Renal pelvis (tissue), 4 donors: ENCODE results near the gene MZT2B. TPM values are rescaled to one million over a fixed set of nuclear protein-coding genes. Genes with fewer than 3 reads are reported as not detected.
A peak's percentile ranks its signal among the peaks of the same experiment; 100 is the strongest.
"Not testable (repeated sequence)": the region's sequence is repeated elsewhere in the genome, so short reads cannot be mapped to it uniquely, and the experiment has no call there.

ENCODE experiments used
- DNase-seq: peaks from one replicate; pipeline ENCODE4 v3.0.0-alpha.2; 2013
- polyA plus RNA-seq, 3 donors: library from polyadenylated mRNA; unstranded; fragments of 120-200 nt; gene quantifications; one replicate each; pipeline ENCODE4 v1.2.1, GENCODE V29; 2013; ENCODE audit not compliant: insufficient read length in 3 of 3

MZT2B gene
- polyA plus RNA-seq, 3 donors = 123 to 200 (median 183) TPM

GRCh38 chr2:130160131-130160530, 21.9 kb upstream of the MZT2B start:
- no peak for DNase-seq

- DNase-seq = not testable (repeated sequence)
Observed at GRCh38 chr2:130160838-130161705, 21.0 kb upstream of the MZT2B start.

- DNase-seq = not testable (repeated sequence)
Observed at GRCh38 chr2:130162486-130162885, 19.6 kb upstream of the MZT2B start.

- no peak for DNase-seq
Observed at GRCh38 chr2:130162968-130163367, 19.1 kb upstream of the MZT2B start.

- no peak for DNase-seq
Observed at GRCh38 chr2:130165293-130166016, 16.6 kb upstream of the MZT2B start.

GRCh38 chr2:130166611-130167010, 15.5 kb upstream of the MZT2B start:
- DNase-seq = not testable (repeated sequence)

GRCh38 chr2:130169163-130169562, 12.9 kb upstream of the MZT2B start:
- not testable (repeated sequence) for DNase-seq

- DNase-seq = no peak
Observed at GRCh38 chr2:130169896-130170295, 12.2 kb upstream of the MZT2B start.

GRCh38 chr2:130174866-130175265, 7.2 kb upstream of the MZT2B start:
- not testable (repeated sequence) for DNase-seq

GRCh38 chr2:130180404-130181324, 1.4 kb upstream of the MZT2B start:
- DNase-seq = not testable (repeated sequence)

- peak; percentile 96 for DNase-seq
Observed at GRCh38 chr2:130181325-130181879, 660 bp upstream of the MZT2B start, which contains the start of gene SMPD4. Gene SMPD4, minus strand, starts transcription at chr2:130181602. Its CDS starts 5,010 bp downstream, at chr2:130176592.

GRCh38 chr2:130182826-130183511, 907 bp downstream of the MZT2B start:
- not testable (repeated sequence) for DNase-seq

- no peak for DNase-seq
Observed at GRCh38 chr2:130183512-130184373, 1.7 kb downstream of the MZT2B start.

- no peak for DNase-seq
Observed at GRCh38 chr2:130185436-130185835, 3.4 kb downstream of the MZT2B start.

- no peak for DNase-seq
Observed at GRCh38 chr2:130185896-130186295, 3.8 kb downstream of the MZT2B start.

- no peak for DNase-seq
Observed at GRCh38 chr2:130186391-130186790, 4.3 kb downstream of the MZT2B start.

GRCh38 chr2:130187268-130187667, 5.2 kb downstream of the MZT2B start:
- DNase-seq = no peak

GRCh38 chr2:130187859-130188792, 6.1 kb downstream of the MZT2B start:
- not testable (repeated sequence) for DNase-seq

- not testable (repeated sequence) for DNase-seq
Observed at GRCh38 chr2:130188958-130189357, 6.9 kb downstream of the MZT2B start.
